ENCODE measurements around the gene CHST3. TPM values are rescaled to one million over a fixed set of nuclear protein-coding genes. Genes with fewer than 3 reads are reported as not detected.

Gene CHST3
- total RNA-seq, 1 donor = 58.3 TPM

DNA sequence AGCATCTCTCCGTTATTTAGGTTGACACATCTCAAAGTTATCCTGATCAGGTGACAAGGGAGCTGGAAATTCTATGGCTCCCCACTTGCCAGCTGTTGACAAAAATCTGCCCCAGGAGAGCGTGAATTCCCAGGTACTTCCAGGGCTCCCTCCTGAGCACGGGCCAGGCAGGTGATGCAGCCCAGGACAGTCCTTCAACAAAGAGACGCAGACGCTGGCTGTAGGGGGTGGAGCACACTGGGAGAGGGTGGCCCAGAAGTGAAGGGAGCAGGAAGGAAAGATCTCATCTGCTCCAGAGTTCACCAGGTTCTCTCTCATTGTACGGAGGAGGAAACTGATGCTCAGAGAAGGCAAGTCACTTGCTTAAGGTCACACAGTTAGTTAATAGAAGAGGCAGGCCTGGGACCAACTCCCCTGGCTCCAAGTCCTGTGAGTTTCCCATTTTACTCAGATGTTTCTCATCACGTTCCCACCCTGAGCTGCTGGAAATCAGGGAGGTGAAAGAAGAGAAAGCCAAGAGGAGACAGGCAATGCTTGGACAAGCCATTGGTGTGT is 41.0 kb upstream of the CHST3 start:
- H3K4me3 ChIP-seq (ENCODE audit: low read depth, low read length) = no peak overlapping the region
- no peak for DNase-seq (ENCODE audit: low read depth)
- TF ChIP-seq, protein P1, sequence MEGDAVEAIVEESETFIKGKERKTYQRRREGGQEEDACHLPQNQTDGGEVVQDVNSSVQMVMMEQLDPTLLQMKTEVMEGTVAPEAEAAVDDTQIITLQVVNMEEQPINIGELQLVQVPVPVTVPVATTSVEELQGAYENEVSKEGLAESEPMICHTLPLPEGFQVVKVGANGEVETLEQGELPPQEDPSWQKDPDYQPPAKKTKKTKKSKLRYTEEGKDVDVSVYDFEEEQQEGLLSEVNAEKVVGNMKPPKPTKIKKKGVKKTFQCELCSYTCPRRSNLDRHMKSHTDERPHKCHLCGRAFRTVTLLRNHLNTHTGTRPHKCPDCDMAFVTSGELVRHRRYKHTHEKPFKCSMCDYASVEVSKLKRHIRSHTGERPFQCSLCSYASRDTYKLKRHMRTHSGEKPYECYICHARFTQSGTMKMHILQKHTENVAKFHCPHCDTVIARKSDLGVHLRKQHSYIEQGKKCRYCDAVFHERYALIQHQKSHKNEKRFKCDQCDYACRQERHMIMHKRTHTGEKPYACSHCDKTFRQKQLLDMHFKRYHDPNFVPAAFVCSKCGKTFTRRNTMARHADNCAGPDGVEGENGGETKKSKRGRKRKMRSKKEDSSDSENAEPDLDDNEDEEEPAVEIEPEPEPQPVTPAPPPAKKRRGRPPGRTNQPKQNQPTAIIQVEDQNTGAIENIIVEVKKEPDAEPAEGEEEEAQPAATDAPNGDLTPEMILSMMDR (IDR thresholded peaks at IDR 0.05; ENCODE audit: insufficient read depth, low read depth, low read length) = no peak

DNA sequence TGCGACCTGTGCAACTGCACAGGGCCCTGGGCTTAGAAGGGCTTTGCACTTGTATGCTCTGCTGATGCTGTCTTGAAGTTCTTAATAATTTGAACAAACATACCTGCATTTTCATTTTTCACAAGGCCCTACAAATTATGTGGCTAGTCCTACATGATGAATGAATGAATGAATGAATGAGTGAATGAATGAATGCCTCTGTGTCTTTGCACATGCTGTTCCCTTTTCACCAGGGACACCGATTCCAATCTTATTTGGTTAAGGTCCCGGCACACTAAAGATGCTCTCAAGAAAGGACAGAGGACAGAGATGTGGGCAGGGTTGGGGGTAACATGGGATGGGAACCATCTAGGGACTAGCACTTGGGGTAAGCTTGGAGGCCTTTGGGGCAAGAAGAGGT is 39.4 kb upstream of the CHST3 start:
- no peak for DNase-seq (ENCODE audit: low read depth)
- TF ChIP-seq, protein P1 (IDR thresholded peaks at IDR 0.05; ENCODE audit: insufficient read depth, low read depth, low read length) = no peak
- no peak overlapping the region for H3K4me3 ChIP-seq (ENCODE audit: low read depth, low read length)

DNA sequence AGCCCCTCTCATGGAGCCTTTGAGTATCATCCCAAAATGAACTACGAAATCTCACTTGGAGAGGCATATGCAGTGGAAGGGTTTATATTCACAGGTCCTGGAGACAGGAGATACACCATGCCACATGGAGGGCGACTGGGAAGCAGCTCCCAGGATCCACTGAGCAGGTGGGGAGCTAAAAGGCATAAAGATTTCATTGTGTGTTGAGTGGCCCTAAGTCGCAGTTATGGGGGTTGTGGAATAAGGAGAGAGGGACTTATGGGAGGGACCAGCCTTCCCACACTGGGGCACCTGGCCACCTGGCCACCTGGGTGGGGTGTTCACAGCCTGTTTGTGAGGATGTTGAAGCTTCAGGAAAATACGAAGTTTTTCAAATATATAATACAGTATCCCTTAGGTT is 37.0 kb upstream of the CHST3 start:
- TF ChIP-seq, protein P1 (IDR thresholded peaks at IDR 0.05; ENCODE audit: insufficient read depth, low read depth, low read length) = no peak
- DNase-seq (ENCODE audit: low read depth) = no peak

DNA sequence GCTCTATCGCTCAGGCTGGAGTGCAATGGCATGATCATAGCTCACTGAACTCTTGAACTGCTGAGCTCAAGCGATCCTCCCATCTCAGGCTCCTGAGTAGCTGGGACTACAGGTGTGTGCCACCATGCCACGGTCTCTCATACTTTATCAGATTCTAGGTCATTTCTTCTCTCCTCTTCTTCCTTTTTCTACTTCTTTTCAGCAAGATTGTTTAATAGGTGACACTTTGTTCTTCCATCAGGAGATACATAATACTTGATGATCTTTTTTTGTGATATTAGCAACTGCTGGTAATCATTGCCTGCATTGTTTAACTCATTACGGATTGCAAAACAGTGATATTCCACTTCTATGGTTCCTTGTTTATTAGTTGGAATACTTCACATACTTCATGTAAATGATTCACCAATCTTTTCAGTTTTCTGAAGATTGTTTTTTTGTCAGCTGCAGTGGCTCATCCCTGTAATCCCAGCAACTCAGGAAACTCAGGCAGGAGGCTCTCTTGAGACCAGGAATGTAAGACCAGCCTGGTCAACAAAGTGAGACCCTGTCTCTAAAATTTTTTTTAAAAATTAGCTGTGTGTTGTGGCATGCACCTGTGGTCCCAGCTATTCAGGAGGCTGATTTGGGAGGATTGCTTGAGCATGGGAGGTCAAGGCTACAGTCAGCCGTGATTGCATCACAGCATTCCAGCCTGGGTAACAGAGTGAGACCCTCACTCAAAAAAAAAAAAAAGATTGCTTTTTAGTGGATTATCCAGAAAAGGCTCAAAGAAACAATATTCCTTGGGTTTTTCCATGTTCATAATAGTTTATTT is 36.2 kb upstream of the CHST3 start:
- peak; percentile 82 for DNase-seq (ENCODE audit: low read depth)
- TF ChIP-seq, protein P1 (IDR thresholded peaks at IDR 0.05; ENCODE audit: insufficient read depth, low read depth, low read length) = no peak

More for the DNA sequence above, 37.0 kb upstream of the CHST3 start:
- no peak overlapping the region for H3K4me3 ChIP-seq (ENCODE audit: low read depth, low read length)

DNA sequence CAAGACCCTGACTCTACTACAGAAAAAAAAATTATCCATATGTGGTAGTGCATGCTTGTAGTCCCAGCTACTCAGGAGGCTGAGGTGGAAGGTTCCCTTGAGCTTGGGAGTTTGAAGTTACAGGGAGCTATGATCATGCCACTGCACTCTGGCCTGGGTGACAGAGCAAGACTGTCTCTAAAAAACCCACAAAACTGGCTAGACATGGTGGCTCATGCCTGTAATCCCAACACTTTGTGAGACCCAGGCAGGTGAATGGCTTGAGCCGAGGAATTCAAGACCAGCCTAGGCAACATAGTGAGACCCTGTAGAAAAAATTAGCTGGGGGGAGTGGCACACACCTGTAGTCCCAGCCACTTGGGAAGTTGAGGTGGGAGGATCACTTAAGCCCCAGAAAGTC is 32.9 kb upstream of the CHST3 start:
- TF ChIP-seq, protein P1 (IDR thresholded peaks at IDR 0.05; ENCODE audit: insufficient read depth, low read depth, low read length) = no peak
- no peak for DNase-seq (ENCODE audit: low read depth)
- no peak overlapping the region for H3K4me3 ChIP-seq (ENCODE audit: low read depth, low read length)

More for the DNA sequence above, 36.2 kb upstream of the CHST3 start:
- H3K4me3 ChIP-seq (ENCODE audit: low read depth, low read length) = no peak overlapping the region

DNA sequence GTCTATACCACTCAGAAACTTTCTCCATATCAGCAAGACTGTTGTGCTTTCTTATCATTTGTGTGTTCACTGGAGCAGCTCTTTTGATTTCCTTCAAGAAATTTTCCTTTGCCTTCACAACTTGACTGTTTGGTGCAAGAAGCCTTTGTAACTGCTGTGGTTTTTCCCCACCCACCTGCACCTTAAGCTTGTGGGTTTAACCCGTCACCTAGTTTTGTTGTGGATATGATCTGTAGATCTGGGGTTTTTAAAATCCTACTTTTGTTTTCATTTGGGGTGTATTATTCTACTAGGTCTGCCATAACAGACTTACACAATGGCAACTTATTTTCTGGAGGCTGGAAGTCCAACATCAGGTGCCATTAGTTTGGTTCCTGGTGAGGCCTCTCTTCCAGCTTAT is 30.5 kb upstream of the CHST3 start:
- no peak for DNase-seq (ENCODE audit: low read depth)
- TF ChIP-seq, protein P1 (IDR thresholded peaks at IDR 0.05; ENCODE audit: insufficient read depth, low read depth, low read length) = no peak

More for the DNA sequence above, 30.5 kb upstream of the CHST3 start:
- no peak overlapping the region for H3K4me3 ChIP-seq (ENCODE audit: low read depth, low read length)
